HG02970 (cell line): ENCODE results near the gene BLTP2.
"Not testable (repeated sequence)": the region's sequence is repeated elsewhere in the genome, so short reads cannot be mapped to it uniquely, and the experiment has no call there.

ENCODE experiments used
- ATAC-seq: cut with Tn5 transposase; IDR thresholded peaks from one replicate; pipeline ENCODE4 v1.9.1; 2021; ENCODE audit warnings: mild to moderate bottlenecking, moderate library complexity, moderate number of reproducible peaks; ENCODE audit not compliant: unreplicated experiment, low FRiP score

BLTP2 gene

DNA sequence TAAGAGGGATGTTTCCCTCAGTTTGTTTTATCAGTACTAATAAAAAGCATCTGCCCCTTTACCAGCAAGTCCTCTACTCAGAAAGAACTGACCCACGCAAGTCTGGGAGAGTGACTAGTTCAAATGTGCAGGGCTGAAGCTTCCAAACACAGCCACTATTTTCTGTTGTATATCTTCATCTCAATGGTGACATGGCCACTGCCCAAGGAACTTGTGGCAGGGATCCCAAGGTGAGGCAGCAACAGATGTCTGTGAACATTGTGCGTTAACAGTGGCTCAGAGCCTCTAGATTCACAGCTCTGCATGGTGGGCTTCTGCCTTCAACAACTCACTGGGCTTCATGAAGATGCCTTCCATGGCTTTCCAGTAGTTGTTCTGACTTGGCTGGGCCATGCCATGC is 3.7 kb upstream of the BLTP2 start:
- ATAC-seq = no peak

DNA sequence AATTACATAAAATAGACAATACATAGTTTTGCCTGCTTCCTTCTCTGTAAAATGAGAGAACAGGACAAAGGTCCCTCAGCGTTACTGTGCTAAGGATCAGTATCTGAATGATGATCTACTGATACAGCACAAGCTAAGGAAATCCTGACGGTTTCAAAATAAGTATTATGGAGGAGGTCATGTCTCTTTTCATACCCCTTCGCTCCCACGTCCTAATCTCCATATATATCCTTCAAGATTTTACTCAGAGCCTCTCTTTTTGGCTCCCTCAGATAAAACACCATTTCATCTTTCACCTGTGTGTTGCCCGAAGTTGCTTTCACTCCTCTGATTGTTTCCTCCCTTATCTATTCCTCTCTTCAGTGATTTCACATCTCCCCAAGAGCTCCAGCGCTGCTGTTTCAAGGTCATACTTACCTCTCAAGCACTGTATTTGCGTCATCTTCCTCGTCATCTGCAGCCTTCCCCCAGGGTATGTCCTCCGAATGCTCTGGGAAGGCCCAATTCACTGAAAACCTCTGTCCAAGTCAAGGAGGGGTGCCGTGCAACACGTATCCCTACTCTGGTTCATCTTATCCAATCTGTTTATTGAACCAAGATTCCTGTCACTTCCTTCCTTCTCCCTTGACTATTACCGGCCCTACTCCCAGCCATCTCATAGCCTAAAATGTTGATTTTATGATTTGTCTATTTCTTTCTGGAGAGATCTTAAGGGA is 1.2 kb upstream of the BLTP2 start:
- no peak for ATAC-seq

DNA sequence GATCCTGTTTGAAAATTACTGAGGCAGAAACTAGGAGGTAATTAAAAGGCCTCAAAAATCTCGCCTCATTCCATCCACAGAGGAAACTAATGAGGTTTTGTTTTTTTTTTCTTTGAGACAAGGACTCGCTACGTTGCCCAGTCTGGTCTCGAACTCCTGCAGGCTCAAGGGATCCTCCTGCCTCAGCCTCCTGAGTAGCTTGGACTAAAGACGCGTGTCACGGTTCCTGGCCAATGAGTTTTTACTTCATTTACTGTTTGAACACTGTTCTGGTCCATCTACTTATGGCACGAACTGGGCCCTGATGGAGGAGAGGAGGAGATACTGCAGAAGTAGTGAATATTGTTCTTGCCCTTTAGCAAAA is 600 bp upstream of the BLTP2 start:
- no peak for ATAC-seq

DNA sequence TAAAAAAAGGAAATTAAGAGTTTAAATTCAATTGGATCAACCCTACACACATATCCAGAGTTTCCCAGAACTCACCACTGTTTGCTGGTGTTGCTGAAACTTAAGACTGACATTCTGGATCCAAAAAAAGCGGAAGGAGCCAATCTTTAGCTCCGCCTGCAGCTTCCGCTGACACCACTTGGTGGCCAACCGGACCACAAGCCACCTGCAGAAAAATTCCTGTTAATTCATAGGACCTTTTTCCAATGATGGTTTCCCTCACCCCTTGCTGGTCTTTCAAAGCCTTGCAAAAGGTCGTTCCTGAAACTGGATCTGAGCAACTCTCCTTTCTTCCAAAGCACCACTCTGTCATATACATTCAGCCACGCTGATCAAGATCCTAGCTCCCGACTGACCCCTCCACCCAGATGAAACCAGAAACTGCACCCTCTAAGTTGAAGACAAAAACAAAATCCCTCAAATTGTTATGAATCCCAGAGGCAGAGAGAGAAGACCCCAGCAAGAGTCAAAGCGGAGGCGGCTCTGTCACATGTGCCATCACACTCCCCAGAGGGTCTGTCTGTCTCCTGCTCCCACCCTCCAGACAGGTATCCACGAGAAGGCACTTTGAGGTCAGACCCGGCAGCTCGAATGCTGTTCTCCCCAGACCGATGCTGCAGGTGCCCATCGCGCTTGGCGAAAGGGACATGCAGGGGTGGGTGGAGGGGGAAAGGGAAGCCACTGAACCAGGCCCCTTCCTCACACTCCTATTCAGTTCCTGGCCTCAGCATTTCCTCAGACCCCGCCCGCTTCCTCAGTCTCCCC is 773 bp downstream of the BLTP2 start:
- no peak for ATAC-seq

DNA sequence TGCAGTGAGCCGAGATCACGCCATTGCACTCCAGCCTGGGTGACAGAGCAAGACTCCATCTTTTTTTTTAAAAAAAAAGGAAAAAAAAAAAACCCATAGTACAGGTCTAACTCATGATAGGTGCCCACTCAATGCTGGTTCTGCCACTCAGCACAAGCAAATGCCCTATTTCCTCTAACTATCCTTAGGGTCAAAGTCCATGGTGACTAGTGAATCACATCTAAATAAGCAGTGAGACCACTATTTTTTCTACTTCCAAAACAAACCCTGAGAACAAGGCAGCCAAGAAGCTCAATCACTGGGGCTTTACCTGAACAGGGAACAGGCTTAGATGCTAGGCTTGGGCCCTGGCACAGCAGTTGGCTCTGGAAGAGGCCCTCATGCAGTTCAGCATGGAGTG is 3.4 kb downstream of the BLTP2 start:
- no peak for ATAC-seq

DNA sequence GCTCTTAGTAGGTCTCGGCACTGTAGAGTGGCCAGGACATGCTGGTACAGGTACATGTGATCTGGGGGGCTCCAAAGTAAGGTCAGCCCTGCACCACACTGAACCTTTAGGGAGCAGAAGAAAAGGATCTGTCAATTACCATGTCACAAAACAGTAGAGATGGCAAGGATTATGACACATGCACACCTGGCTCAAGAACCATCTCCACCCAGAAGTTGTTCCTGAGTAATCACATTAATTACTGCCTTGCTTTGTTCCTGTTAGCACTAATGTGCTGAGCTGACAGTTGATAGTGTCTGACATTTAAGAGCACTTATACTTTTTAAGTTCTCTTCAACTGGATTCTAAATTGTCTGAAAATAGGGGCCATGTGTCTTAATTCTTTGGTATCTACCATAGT is 9.5 kb downstream of the BLTP2 start:
- no peak for ATAC-seq

DNA sequence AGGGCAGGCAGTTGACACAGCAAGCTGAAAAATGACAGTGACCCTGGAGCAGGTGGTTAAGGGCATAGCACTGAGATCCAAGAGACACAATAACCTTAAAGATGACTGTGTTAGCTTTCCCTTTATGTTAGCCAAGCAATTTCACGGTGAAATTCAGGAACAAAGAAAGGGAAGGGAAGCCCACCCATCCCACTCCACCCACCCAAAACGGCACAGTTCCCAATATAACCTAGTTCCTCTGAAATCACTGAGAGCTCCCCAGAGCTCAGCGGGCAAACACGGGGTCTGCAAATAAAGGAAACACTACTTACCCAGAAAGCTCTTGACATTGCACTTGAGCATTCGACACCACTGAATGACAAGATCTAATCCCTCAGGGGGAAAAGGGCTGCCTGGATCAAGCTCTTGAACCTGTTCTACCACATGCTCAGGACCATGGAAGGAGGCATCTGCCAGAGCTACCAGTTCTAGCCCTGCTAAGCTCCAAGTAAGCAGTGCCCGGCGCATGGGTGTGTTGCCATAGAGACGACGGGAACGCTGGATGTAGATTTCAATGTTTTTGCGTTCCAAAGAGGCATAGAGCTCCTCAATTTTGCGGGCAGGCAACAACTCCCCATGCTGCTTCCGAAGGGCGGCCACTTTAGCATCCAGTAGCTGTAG is 10.6 kb downstream of the BLTP2 start:
- ATAC-seq = no peak

DNA sequence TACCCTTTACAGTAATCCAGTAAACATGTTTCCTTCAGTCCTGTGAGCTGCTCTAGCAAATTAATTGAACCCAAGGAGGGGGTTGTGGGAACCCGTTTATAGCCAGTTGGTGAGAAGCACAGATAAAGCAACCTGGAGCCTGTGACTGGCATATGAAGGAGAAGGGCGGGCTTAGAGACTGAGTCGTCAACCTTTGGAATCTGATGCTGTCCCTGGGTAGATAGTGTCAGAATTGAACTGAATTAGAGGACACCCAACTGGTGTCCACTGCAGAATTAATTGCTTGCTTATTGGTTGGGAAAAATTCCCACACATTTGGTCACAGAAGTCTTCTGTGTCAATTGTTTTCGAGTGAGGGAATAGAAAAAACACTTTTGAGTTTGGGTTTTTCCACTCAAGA is 18.1 kb downstream of the BLTP2 start:
- ATAC-seq = no peak

DNA sequence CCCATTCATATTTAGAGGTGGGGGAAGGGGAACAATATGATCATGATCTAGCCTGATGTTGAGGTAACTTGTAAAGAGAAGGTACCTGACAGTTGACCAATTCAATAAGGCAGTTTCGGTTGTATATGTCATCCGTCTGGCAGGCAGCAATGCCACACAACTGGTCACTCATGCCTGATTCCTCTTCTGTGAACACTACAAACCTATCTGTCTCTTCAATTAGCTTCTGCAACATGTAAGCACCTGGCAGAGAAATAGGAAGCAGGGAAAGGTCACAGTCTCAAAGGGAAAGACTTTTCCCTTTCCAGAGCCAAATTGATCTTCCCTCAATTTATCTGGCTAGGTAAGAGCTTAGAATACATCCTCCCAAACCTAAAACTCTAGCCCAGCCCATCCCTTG is 20.8 kb downstream of the BLTP2 start:
- no peak for ATAC-seq

DNA sequence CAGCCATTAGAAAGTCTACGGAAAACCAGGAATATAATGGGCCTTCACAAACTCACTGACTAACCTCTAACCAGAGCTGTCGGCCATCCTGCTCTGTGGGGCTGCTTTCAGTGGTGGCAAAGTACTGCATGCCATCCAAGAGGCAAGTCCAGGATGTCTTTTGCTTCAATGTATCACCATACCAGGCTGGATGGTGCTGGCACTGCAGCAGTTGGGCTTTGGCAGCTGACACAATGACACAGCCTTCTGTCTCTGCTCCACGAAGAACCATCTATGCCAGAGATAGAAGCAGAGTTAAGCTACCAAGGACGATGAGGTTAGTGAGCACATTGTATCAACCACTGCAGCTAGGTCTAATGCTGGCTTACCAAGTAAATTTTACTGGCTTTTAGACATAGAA is 21.3 kb downstream of the BLTP2 start:
- ATAC-seq = no peak

DNA sequence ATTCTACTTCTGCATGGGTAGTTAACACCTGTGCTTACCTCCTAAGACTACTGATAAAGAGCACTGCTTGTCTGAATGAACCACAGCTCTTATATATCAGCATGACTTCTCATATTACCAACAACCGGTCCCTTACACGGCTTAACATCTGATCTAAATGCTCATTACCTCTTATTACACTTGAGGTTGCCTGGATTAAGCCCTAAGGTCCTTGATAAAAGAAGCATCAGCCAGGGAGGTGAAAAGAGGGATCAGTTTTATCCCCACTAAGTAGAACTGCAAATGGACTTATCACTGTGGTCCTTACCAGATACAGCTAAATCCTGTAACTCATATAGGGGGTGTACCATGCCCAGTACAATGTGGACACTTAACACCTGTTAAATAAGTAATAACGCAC is 22.8 kb downstream of the BLTP2 start:
- no peak for ATAC-seq

DNA sequence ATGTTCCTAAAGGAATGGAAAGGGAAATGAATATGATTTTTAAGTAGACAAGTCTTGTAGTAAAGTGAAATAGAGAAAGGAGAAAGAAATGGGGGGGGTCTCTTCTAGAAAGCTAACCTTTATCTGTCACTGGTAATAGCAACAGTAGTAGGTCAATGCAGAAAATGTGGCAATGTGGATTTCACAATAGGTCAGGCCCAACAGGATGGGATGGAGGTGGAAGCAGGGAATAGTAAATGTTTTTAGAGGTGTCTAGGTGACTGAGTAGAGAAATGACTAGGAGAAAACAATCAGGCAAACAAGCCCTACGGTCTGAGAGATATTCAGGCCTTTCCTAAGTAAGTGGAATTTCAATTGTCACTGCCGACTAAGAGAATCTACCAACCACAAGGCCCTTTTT is 24.9 kb downstream of the BLTP2 start:
- ATAC-seq = no peak

DNA sequence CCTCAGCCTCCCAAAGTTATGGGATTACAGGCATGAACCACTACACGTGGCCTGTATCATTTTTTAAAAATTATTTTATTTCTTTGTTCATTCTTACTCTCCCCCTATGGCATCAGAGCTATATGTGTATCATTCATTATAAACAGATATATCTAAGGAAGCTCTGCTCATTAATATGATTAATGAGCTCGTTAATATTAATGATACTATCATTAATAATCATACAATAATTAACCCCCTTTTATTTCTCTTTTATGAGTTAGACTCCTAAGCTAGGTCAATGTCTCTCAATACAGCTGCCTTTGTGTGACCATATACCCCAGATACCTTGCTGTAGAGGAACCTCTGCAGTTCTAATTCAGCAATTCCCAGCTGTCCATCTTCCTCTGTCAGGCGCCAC is 26.5 kb downstream of the BLTP2 start:
- ATAC-seq = no peak

DNA sequence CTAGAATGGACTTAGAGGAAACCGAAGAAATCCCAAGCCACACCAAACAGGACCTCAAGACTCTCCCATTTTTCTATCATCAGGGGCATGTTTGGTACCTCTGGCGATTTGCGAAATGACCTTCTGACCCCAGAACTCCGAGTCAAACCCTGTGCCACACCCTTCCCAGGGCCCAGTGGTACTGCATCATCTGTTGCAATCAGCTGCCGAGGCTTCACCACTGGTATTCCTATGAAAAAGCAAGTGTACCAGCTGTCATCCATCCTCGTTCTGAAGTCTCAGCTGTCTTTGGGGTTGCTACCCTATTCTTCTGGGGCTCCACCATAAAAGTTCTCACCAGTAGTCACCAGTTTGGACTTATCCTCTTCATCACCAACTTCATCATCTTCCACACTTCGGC is 28.7 kb downstream of the BLTP2 start:
- ATAC-seq = no peak

DNA sequence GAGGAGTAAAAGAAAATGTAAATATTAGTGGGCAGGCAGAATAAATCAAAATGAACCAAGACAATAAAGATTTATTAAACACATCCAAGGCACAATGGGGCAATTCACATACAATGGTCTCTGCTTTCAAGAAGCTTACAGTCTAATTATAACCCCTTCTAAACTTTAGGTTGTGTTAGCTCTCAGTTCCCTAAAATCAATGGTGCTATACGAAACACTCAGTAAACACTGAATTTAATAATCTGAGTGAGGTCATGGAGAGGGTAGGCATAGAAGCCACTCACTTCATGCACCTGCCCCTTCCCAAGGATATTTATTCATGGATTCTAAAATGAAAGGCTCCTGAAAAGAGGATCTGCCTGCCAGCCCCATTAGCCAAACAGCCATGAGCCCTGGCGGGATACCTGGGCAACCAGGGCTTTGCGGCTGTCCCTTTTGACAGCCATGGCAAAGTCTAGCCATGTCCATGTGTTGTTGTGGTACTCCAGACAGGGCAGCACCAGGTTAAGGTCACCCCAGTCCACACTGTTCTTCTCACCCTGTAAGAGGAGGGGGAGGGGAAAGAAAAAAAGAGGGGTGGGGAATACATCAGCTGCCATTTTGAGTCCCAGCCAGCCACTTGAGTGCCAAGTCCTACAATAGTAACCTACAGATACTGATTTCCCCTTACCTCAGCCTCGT is 29.6 kb downstream of the BLTP2 start:
- no peak for ATAC-seq

DNA sequence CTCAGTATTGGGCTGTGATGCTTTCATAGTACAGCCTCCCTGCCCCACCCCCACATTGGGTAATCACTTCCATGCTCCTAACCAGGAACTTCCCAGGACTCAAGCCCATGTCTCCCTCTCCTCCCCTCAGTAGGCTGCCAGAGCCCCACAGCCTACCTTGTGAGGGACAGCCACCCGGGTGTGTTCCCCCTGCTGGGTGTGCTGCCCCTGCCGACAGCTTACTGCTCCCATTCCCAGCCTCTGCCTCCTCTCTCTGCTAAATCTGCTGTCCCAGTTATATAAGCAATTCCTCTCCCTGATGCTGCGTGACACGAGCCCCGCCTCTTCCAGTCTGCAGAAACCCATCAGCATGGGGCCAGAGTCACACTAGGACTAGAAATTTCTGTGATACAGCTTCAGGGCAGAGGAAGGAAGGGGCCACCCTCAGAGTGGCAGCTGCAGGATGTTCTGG is 31.0 kb downstream of the BLTP2 start, which contains the start of gene RSKR:
Gene RSKR, minus strand, starts transcription at position 255 of the 451 bp plus-strand sequence. Its CDS starts 24 bp downstream, at position 231.
- ATAC-seq = no peak

DNA sequence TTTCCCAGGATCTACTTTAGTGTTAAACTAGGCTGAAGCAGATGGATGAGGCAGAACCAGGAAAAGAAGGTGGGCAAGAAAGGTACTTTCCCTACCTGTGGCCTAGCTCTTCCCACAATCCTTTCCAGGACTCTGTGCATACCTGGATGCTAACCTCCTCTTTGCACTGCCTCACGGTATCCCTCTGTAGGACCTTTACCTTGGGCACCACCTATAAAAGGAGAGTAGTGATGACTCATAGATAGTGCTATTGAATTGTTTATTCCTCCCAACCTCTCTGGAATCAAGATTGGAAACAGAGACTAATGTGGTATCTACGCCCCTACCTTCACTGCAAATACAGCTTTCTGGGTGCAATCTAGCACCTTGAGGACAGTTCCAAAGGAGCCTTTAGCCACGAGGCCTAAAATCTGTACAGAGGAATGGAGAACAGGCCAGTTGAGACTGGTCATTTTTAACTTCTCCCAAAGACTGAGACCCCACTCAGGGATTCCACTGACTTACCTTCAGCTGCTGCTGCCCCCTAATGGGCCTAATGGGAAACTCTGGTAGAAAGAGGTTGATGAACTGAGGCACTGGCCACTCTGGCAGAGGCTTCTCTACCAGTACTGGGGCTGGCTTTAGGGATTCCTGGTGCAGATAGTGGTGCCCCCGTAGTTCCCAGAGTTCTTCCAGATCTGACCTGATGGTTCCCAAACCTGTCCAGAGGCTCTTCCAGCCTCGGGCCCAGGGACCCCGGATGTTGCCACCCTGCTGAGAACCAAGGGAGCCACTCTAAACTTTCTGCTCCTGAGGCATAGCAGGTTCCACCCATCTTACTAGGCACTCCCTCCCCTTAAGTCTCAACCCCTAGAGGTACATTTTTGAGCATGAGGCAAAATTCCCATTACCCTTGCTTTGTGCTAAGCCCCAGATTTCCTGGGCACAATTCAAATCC is 31.8 kb downstream of the BLTP2 start:
- ATAC-seq = no peak

DNA sequence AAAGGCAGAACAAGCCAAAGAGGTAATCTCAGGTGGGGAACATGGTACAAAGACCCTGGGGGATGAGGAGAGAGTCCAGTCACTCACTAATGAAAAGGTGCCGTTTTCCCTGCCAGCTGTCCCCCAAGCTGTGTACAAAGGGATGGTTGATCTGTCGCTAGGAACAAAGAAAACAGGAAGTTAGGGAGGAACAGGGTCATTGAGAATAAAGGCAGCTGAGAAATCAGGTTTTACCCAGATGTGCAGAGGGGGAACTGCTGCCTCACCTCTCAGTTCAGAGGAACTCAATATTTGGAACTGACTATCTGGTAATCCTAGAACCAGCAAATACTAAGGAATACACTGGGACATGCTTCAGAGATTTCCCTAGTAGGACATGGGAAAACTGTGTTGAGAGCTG is 32.4 kb downstream of the BLTP2 start:
- no peak for ATAC-seq

DNA sequence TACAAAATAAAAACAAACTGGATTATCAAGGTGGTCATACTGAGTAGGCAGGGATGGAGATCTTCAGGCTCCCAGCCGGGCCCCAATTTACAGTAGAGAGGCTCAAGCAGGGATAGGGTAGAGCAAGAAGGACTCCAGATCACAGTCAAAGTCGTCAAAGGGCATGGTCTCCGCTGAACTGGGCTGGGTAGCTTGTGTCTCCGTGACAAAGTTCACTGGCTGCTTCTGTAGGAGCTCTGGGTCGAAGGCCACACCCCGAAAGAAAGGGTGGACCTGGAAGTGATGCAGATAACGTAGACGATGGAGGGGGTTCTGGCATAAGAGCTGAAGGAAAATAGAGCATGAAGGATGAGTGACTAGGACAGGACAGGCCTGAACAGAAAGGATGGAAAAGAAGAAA is 34.6 kb downstream of the BLTP2 start:
- ATAC-seq = no peak

DNA sequence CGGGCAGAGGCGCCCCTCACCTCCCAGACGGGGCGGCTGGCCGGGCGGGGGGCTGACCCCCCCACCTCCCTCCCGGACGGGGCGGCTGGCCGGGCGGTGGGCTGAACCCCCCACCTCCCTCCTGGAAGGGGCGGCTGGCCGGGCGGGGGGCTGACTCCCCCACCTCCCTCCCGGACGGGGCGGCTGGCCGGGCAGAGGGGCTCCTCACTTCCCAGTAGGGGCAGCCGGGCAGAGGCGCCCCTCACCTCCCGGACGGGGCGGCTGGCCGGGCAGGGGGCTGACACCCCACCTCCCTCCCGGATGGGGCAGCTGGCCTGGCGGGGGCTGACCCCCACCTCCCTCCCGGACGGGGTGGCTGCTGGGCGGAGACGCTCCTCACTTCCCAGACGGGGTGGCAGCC is 40.9 kb downstream of the BLTP2 start:
- ATAC-seq = not testable (repeated sequence)
